Activated T-helper 1 cell treated with Interleukin-2 at 50 U/mL for 16 hours (primary cell): Measurements from ENCODE around the gene NEURL2.

Source experiments
- DNase-seq: peaks from one replicate; pipeline ENCODE4 v3.0.0-alpha.2; 2020; ENCODE audit warnings: low read depth

NEURL2 gene

GRCh38 chr20:45842169-45842812, 48.7 kb downstream of the NEURL2 start:
- DNase-seq = no peak

DNA sequence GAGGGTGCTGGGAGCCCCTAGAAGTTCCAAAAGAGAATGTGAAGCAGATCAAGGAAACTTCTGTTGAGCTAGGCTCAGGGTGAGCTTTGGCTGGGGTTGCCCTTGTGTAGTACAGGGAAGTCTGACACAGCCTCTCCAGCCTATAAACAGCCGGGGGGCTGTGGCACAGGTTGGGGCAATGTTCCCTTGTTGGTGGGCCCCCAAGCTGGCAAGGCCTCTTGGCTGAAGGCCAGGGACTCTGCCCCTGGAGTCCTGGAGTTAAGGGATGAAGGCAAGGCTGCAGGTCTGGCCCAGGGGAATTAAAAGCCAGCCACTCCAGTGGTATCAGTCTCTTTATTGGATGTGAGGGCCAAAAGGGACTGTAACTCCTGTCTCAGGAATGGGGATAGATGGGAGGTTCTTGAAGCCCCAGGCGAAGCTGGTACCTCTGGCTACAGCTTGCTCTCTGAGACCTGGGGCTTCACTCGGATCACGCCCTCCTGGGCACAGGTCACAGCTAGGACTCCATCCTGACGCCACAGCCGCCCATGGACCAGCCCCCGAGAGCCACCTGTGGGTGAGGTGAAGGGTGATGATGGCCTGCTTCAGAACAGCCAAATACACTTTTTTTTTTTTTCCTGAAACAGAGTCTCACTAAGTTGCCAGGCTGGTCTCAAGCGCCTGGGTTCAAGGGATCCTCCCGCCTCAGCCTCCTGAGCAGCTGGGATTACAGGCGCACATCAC, 49.4 kb downstream of the NEURL2 start:
- DNase-seq = no peak

DNA sequence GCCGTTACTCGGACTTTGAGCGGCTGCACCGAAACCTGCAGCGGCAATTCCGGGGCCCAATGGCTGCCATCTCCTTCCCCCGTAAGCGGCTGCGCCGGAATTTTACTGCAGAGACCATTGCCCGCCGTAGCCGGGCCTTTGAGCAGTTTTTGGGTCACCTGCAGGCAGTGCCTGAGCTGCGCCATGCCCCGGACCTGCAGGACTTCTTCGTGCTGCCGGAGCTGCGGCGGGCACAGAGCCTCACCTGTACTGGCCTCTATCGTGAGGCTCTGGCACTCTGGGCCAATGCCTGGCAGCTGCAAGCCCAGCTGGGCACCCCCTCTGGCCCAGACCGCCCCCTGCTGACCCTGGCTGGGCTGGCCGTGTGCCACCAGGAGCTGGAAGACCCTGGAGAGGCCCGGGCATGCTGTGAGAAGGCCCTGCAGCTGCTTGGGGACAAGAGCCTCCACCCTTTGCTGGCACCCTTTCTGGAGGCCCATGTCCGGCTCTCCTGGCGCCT, 50.3 kb downstream of the NEURL2 start:
- no peak for DNase-seq
